ENCODE data around the gene ZRANB1.

The ZRANB1 gene

GRCh38 chr10:124923684-124924083 lies 18.2 kb upstream of the ZRANB1 start:
- DNase-seq, result no peak

DNA sequence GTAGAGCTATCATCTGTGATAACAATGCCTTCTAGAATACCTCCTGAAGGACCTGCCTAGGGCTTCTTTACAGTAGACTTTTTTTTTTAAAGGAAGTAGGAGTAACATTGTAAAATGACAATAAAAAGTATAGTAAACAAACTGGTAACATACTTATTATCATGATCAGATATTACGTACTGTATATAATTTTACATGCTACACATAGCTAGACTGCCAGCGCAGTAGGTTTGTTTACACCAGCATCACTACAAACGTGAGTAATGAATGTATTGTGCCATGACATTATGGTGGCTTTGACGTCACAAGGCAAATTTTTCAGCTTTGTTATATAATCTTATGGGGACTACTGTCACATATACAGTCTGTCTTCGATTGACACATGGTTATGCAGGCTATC lies 15.4 kb upstream of the ZRANB1 start:
- DNase-seq, result no peak

GRCh38 chr10:124928087-124928486 lies 13.8 kb upstream of the ZRANB1 start:
- no peak for DNase-seq

- DNase-seq, result no peak
Observed at GRCh38 chr10:124928545-124928944, 13.4 kb upstream of the ZRANB1 start.

DNA sequence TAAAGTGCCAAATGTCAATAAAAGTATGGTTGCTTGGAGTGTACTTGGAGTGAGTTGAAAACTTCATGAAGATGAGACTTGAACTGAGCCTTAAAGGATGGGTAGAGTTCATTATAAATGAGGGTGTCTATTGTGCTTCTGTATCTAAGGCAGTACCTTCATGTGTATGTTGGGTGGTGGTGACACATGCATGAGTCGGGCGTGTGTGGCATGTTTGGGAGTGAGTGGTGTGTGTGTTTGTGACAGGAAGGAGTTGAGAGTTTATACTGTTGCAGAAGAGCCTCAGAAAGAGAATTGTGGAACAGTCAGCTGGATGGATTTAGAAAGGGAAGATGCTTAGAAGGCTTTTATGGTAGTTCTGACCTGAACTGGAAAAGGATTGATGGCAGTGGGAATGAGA lies 6.0 kb upstream of the ZRANB1 start:
- no peak for DNase-seq

GRCh38 chr10:124936813-124937212 lies 5.1 kb upstream of the ZRANB1 start:
- DNase-seq, result no peak

DNA sequence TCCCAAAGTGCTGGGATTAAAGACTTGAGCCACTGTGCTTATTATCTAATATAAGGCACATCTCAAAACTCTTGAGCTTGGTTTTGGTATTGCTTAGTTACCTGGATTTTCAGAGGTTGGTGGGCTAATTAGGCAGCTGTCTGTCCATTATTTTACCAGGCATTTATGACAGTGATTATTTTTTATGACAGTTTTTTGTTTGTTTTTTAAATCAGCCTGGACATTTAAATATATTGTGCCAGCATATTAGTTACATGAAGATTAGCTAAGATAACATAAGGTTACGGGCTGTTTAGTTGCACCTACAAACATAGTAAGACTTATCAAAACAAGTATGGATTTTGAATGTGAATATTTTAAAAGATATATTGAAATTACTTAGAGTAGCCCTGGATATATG lies 2.6 kb upstream of the ZRANB1 start:
- DNase-seq, result no peak

GRCh38 chr10:124942317-124943169 lies 620 bp downstream of the ZRANB1 start:
- DNase-seq, result peak in 1 of 2 experiments; percentile 8

DNA sequence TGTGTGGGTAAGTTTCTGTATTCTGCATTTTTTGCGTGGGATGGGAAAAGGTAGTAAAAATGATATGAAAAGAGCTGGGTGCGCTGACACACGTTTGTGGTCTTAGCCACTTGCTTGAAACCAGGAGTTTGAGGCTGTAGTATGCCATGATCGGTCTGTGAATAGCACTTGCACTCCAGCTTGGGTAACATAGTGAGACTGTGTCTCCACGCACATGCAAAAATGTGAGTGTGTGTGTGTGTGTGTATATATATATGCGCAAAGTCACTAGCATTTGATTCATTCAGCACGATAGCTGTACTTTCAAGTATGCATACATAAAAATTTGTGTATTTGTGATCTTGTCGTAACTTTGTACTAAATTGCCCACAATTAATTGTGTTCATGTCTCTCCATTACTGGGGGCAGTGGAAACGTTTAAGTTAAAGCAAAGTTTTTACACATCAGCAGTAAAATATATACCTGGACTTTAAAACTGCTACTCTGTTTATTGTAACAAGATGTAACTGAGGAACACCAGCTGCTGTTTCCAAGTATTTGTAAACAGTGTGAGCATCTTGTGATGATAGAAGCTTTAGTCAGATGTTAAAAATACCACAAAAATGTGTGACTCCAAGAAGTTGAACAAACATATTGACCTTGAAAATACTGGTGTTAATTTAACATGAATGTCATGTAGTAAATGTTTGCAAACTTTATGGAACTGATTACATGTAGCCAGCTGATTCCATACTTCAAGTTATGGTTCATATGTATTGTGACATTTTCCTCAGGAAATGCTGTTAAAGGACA lies 1.6 kb downstream of the ZRANB1 start:
- DNase-seq, result no peak

DNA sequence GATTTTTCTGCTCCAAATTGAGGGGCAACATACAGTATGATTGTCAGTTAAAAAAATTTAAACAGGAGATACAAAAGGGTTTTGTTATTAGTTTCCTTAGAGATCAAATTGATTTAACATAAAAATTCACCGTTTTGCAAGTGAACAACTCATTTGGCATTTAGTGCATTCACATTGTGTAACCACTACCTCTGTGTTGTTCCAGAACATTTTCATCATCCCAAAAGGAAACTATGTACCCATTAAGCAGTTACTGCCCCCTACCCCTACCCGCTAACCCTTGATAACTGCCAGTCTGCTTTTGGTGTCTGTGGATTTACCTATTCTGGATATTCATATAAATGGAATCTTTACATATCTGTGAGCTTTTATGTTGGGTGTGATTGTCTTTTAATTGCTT lies 3.1 kb downstream of the ZRANB1 start:
- no peak for DNase-seq

GRCh38 chr10:124946945-124947344 lies 5.0 kb downstream of the ZRANB1 start:
- no peak for DNase-seq

DNA sequence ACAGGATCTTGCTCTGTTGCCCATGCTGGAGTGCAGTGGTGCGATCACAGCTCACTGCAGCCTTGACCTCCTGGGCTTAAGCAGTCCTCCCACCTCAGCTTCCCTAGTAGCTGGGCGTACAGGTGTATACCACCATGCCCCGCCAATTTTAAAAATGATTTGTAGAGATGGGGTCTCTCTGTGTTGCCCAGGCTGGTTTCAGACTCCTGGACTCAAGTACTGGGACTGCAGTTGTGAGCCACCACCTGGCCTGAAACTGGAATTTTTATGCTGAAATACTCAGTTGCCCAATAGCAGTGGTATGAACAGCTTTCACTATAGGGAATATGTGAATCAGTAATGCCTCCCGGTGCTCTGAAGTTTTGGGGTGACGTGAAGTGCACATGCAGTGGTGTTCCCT lies 7.6 kb downstream of the ZRANB1 start:
- no peak for DNase-seq

DNA sequence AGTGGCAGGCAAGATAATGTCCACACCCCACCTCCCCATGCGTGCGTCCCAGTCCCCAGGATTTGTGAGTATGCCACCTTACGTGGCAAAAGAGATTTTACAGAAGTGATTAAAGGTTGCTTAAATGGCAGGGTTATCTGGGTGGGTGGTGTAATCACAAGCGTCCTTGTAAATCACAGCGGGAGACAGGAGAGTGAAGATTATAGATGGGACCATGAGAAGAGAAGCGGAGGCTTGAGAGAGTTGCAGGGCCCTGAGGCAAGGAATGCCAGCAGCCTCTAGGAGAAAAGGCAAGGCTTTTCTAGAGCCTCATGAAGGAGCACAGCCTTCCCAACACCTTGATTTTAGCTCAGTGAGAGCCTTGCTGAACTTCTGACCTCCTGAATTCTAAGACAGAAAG lies 10.2 kb downstream of the ZRANB1 start:
- DNase-seq, result no peak

- no peak for DNase-seq
Observed at GRCh38 chr10:124953421-124953820, 11.5 kb downstream of the ZRANB1 start.

DNA sequence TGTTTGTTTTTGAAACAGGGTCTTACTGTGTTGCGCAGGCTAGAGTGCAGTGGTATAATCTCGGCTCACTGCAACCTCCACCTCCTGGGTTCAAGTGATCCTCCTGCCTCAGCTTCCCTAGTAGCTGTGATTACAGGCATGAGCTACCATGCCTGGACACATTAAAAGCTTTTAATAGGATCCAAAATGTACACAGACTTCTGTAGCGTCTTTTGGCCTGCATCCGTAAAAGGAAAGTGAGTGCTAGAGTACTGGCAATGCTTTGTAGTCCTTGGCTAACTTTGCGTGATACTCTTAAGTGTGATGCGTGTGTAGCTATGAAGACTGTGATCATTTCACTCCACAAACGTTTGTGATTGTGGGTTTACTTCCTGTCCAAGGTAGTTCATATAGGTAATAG lies 13.3 kb downstream of the ZRANB1 start:
- no peak for DNase-seq

DNA sequence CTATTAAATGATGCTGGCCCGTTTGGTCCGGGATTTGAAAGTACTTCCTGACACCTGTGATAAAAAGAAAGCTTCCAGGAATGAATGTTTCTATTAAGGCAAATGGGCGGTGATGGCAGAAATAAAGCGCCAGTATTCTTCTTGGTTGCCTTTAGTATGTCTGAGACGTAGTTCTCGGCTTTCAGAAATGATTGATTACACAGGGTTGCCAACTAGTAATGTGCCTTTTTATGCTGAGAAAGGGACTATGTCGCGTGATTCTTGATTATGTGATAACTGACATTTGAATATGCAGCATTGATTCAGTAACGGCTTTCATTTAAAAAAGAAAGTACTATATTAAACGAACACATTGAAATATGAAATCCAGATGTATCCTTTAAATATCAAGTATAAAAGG lies 13.9 kb downstream of the ZRANB1 start:
- no peak for DNase-seq

- DNase-seq, result no peak
Observed at GRCh38 chr10:124956764-124957163, 14.8 kb downstream of the ZRANB1 start.

- DNase-seq, result no peak
Observed at GRCh38 chr10:124957404-124957947, 15.6 kb downstream of the ZRANB1 start.

DNA sequence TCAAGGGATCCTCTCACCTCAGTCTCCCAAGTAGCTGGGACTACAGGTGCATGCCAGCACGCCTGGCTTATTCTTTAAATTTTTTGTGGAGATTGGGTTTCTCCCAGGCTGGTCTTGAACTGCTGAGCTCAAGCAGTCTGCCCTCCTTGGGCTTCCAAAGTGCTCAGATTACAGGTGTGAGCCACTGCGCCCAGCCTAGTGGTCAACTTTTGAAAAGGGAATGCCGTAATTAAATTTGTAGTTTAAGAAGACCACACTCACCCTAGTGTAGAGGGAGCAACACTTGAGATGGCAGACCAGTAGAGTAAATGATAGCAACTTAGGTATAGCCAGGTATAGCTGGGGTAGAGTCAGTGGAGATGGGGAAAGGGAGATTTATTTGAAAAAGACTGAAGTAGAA lies 17.6 kb downstream of the ZRANB1 start:
- no peak for DNase-seq

- DNase-seq, result no peak
Observed at GRCh38 chr10:124961248-124961570, 19.3 kb downstream of the ZRANB1 start.

GRCh38 chr10:124962421-124962820 lies 20.5 kb downstream of the ZRANB1 start:
- no peak for DNase-seq

DNA sequence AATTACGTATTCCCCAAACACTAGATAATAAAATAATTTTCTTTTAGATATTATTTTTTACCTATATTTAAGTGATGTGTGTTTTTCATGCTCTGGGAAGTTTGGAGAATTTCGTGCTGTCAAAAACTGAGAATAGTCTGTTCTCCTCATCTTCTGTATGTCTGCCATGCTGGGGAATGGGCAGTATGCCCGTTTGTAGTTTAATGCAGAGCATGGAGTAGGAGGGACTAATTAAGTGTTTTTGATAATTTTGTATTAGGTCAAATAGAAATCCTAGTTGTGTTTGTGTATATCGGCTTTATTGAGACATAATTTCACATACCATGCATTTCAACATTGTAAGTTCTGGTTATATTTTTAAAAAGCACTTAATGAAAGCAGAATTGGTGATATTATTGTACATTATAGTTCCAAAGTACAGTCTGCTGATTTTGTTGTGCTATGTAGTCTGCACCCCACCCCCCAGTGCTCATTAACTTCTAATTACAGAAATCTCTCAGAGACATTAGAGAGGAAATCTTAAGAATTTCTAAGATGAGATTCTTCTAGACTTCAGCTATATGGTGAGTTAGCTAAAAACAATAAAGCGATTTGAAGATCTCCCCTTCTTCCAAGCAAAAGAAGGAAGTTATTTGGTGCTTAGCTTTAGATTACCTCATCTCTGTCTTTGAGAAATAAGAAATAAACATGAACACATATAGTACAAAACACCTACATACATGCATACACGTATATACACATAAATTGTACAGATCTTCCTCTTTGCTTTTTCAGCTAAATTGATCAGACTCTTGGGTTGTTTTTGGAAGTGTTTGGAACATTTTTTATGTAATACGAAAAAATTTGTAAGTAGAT lies 22.2 kb downstream of the ZRANB1 start:
- no peak for DNase-seq

- no peak for DNase-seq
Observed at GRCh38 chr10:124966008-124966407, 24.1 kb downstream of the ZRANB1 start.
